GM12891 (cell line): ENCODE data around the gene IL36A.

ENCODE experiments used
- SPI1 ChIP-seq: IDR thresholded peaks from 2 replicates; pipeline ENCODE4 v1.6.1; 2011; ENCODE audit warnings: low read depth, low read length, control low read depth
- TAF1 ChIP-seq: IDR thresholded peaks from 2 replicates; pipeline ENCODE4 v1.6.1; 2011; ENCODE audit warnings: low read depth, low read length, control low read depth

DNA sequence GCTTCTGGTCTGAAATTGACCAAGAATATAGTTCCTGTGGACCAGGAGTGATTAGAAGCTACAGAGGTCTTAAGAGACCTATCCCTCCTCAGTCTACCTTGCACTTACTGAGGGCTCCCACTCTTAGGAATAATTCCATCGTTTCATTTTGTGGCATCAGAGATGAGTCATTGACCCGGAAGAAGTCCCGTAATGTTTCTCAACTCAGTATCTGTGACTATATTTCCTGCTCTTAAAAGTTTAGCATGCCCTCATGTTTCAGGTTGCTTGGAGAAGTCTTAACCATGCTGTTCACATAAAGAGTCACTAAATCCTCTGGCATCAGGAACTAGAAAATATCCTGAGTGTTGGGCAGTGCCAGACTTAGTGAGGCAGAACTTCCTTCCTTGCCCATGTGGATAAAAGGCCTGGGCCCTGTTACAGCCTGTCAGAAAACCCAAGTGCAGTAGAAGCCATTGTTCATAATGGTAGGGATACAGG, at the start of gene IL36A:
- no peak for TF ChIP-seq SPI1
- no peak for TF ChIP-seq TAF1
